GM21528 (cell line): ENCODE measurements around the gene ARFGEF2.
"Not testable (repeated sequence)": the region's sequence is repeated elsewhere in the genome, so short reads cannot be mapped to it uniquely, and the experiment has no call there.

Experiments
- ATAC-seq: cut with Tn5 transposase; IDR thresholded peaks from one replicate; pipeline ENCODE4 v1.9.1; 2021; ENCODE audit warnings: mild to moderate bottlenecking, moderate library complexity; ENCODE audit not compliant: unreplicated experiment, low FRiP score

The ARFGEF2 gene

GRCh38 chr20:48926821-48927220, 5.3 kb downstream of the ARFGEF2 start:
- ATAC-seq: no peak

- no peak for ATAC-seq
These were observed 7.6 kb downstream of the ARFGEF2 start for GRCh38 chr20:48928832-48929725.

GRCh38 chr20:48930035-48930434, 8.5 kb downstream of the ARFGEF2 start:
- no peak for ATAC-seq

GRCh38 chr20:48930878-48931277, 9.4 kb downstream of the ARFGEF2 start:
- no peak for ATAC-seq

GRCh38 chr20:48931527-48932374, 10.2 kb downstream of the ARFGEF2 start:
- no peak for ATAC-seq

- no peak for ATAC-seq
These were observed 10.9 kb downstream of the ARFGEF2 start for GRCh38 chr20:48932375-48932941.

- no peak for ATAC-seq
These were observed 11.7 kb downstream of the ARFGEF2 start for GRCh38 chr20:48933017-48933766.

- ATAC-seq: not testable (repeated sequence)
These were observed 12.9 kb downstream of the ARFGEF2 start for GRCh38 chr20:48934273-48934877.

- ATAC-seq: not testable (repeated sequence)
These were observed 13.5 kb downstream of the ARFGEF2 start for GRCh38 chr20:48934966-48935365.

GRCh38 chr20:48936178-48936577, 14.7 kb downstream of the ARFGEF2 start:
- ATAC-seq: not testable (repeated sequence)

GRCh38 chr20:48937674-48938073, 16.2 kb downstream of the ARFGEF2 start:
- no peak for ATAC-seq

- no peak for ATAC-seq
These were observed 17.2 kb downstream of the ARFGEF2 start for GRCh38 chr20:48938670-48939069.

GRCh38 chr20:48940170-48940569, 18.7 kb downstream of the ARFGEF2 start:
- no peak for ATAC-seq

GRCh38 chr20:48941467-48941866, 20.0 kb downstream of the ARFGEF2 start:
- no peak for ATAC-seq

- no peak for ATAC-seq
These were observed 21.2 kb downstream of the ARFGEF2 start for GRCh38 chr20:48942730-48943129.

GRCh38 chr20:48944663-48945297, 23.3 kb downstream of the ARFGEF2 start:
- no peak for ATAC-seq

- ATAC-seq: no peak
These were observed 24.5 kb downstream of the ARFGEF2 start for GRCh38 chr20:48945840-48946514.

GRCh38 chr20:48948612-48949011, 27.1 kb downstream of the ARFGEF2 start:
- no peak for ATAC-seq
